K562 (cell line): Measurements from ENCODE around the gene RNF187. TPM values are rescaled to one million over a fixed set of nuclear protein-coding genes. Genes with fewer than 3 reads are reported as not detected.

Source experiments
- ATAC-seq: fragments of 200-7000 bp; cut with Tn5 transposase; 3 replicates; pipeline ENCODE4 v1.9.1; 2020; ENCODE audit warnings: moderate library complexity
- BruUV-seq: library from RNA; stranded (reverse); fragments of 400-500 nt; replicated peaks from 2 replicates; lab custom pipeline; 2021; lab: Mats Ljungman, UMichigan
- CTCF ChIA-PET: fragments of 300-600 bp; formaldehyde crosslinking; extraction: SDS; loops from one replicate; lab custom pipeline; 2021; ENCODE audit warnings: low intra/inter-chr PET ratio; lab: Yijun Ruan, JAX
- POLR2A ChIA-PET: fragments of 300-600, 350-650 bp; sonication (Branson Sonifier 250); formaldehyde crosslinking; extraction: SDS; loops from one replicate; lab custom pipeline; 2021; ENCODE audit warnings: antibody characterized with exemption, inconsistent platforms; lab: Yijun Ruan, JAX
- DNase-seq, 4 experiments: peaks; one replicate each; pipeline versions ENCODE4 v3.0.0 to v3.0.0-alpha.2; 2011 to 2018; ENCODE audit warnings: low spot score in 3 of 4, mixed read lengths in 3 of 4; ENCODE audit errors: extremely low read depth in 1 of 4
- FAIRE-seq: peaks from 2 replicates; lab custom pipeline; 2011; peaks lifted over from hg19 to GRCh38; lab: Jason Lieb, UNC
- H2AFZ ChIP-seq: 2 replicates; pipeline ENCODE4 v1.6.0; 2011; ENCODE audit warnings: low read depth, low read length, control low read depth, inconsistent platforms
- H3K27ac ChIP-seq: fragments of 200-600 bp; 3 replicates; pipeline ENCODE4 v1.8.0; 2011; ENCODE audit warnings: low read depth, mild to moderate bottlenecking, control low read depth, inconsistent platforms, low read length, moderate library complexity, mixed read lengths; ENCODE audit errors: extremely low read depth
- H3K27me3 ChIP-seq, 2 experiments: fragments of 300-600 bp in 1 of 2; 2 replicates in 1 of 2; 3 replicates in 1 of 2; pipeline versions ENCODE4 v1.6.0 to v1.8.0; 2011; ENCODE audit warnings: inconsistent platforms in 2 of 2, low read length in 2 of 2, mild to moderate bottlenecking in 1 of 2, mixed read lengths in 1 of 2, moderate library complexity in 1 of 2; ENCODE audit not compliant: control insufficient read depth in 2 of 2, insufficient read depth in 2 of 2
- H3K36me3 ChIP-seq: fragments of 300-600 bp; 3 replicates; pipeline ENCODE4 v1.8.0; 2011; ENCODE audit warnings: mild to moderate bottlenecking, low read length, inconsistent platforms; ENCODE audit not compliant: control insufficient read depth, insufficient read depth
- H3K4me1 ChIP-seq, 2 experiments: fragments of 200-600 bp in 1 of 2; replicated peaks in 1 of 2; 2 replicates in 1 of 2; 3 replicates in 1 of 2; pipeline versions ENCODE4 v1.5.1 to v1.8.0; 2011; ENCODE audit warnings: inconsistent platforms in 2 of 2, low read length in 2 of 2, mild to moderate bottlenecking in 1 of 2, mixed read lengths in 1 of 2, moderate library complexity in 1 of 2; ENCODE audit not compliant: control insufficient read depth in 2 of 2, insufficient read depth in 2 of 2
- H3K4me2 ChIP-seq: 2 replicates; pipeline ENCODE4 v1.6.1; 2011; ENCODE audit warnings: low read length, control low read depth, inconsistent platforms, mixed read lengths; ENCODE audit not compliant: insufficient read depth
- H3K4me3 ChIP-seq: fragments of 200-600 bp; sonication (generic), shearing (Covaris generic); 2 replicates; pipeline ENCODE4 v1.5.1; 2016; ENCODE audit warnings: control low read depth, inconsistent platforms
- H3K79me2 ChIP-seq: fragments of 200-600 bp; 3 replicates; pipeline ENCODE4 v1.8.0; 2011; ENCODE audit warnings: low read length, inconsistent platforms; ENCODE audit not compliant: control insufficient read depth, insufficient read depth
- H3K9ac ChIP-seq, 2 experiments: 2 replicates each; pipeline versions ENCODE4 v1.6.0 to v1.6.1; 2011; ENCODE audit warnings: low read depth in 2 of 2, low read length in 2 of 2, control low read depth in 1 of 2, inconsistent platforms in 1 of 2, mild to moderate bottlenecking in 1 of 2, mixed read lengths in 1 of 2; ENCODE audit not compliant: insufficient read depth in 1 of 2
- H3K9me1 ChIP-seq: one replicate; pipeline ENCODE4 v1.6.0; 2011; ENCODE audit warnings: inconsistent platforms, mild to moderate bottlenecking, low read length, moderate library complexity; ENCODE audit not compliant: control insufficient read depth, insufficient read depth
- H3K9me3 ChIP-seq: replicated peaks from 2 replicates; pipeline ENCODE4 v1.5.1; 2011; ENCODE audit warnings: low read depth, low read length, inconsistent platforms; ENCODE audit not compliant: control insufficient read depth, insufficient read depth
- H4K20me1 ChIP-seq: replicated peaks from 2 replicates; pipeline ENCODE4 v1.6.1; 2011; ENCODE audit warnings: low read length, inconsistent platforms, mixed read lengths; ENCODE audit not compliant: control insufficient read depth, insufficient read depth
- POLR2AphosphoS2 ChIP-seq: IDR thresholded peaks from 2 replicates; pipeline ENCODE4 v1.6.1; 2012; ENCODE audit warnings: low read length, improper control_type of control experiment
- ZNF318 ChIP-seq, 2 experiments: fragments of 450-650 bp; IDR thresholded peaks; 2 replicates each; pipeline ENCODE4 v1.6.1; 2016; ENCODE audit warnings: mild to moderate bottlenecking in 2 of 2, borderline replicate concordance in 1 of 2, low read depth in 1 of 2, moderate library complexity in 1 of 2
- ZNF830 ChIP-seq: fragments of 250-450 bp; sonication (Bioruptor Pico); IDR thresholded peaks from 2 replicates; pipeline ENCODE4 v1.5.0; 2021; ENCODE audit warnings: mild to moderate bottlenecking
- WGBS: fragments of 100-300 bp; shearing (Covaris generic); methylation state at CpG from one replicate; pipeline ENCODE4 v1.1.6; 2016; ENCODE audit warnings: low coverage, mixed read lengths; ENCODE audit not compliant: insufficient coverage; ENCODE audit errors: missing lambda C conversion rate; 5-methylcytosine and 5-hydroxymethylcytosine counted together
- in situ Hi-C: fragments of 300-500 bp; cut with MboI; formaldehyde crosslinking; loops from 4 replicates; pipeline ENCODE4 v1.15.0; 2018; ENCODE audit warnings: inconsistent platforms, mixed read lengths
- intact Hi-C: fragments of 100-400 bp; cut with micrococcal nuclease; formaldehyde crosslinking; loops from 2 replicates; pipeline ENCODE4 v1.14.2; 2022
- polyA plus RNA-seq, 8 experiments: library from polyadenylated mRNA; depleted of rRNA in 4 of 8; stranded (reverse) in 5 of 8; unstranded in 3 of 8; fragments of >200 nt; fragmentation: Nextera tagmentation in 2 of 8; fragmentation: Illumina TruSeq in 1 of 8; extraction: Ambion mirVana in 2 of 8; extraction: Trizol in 1 of 8; gene quantifications; 2 replicates each; pipeline versions ENCODE4 v1.2.1 to v1.2.3, GENCODE V29; 2011 to 2014; ENCODE audit warnings: inconsistent platforms in 1 of 8, missing spikeins in 1 of 8
- total RNA-seq, 7 experiments: library from RNA; depleted of rRNA in 6 of 7; stranded (reverse); fragments of >200 nt in 6 of 7; fragmentation: Illumina TruSeq in 2 of 7; extraction: Trizol in 2 of 7; gene quantifications; 2 replicates each; pipeline versions ENCODE4 v1.2.1 to v1.2.3, GENCODE V29; 2011 to 2021; ENCODE audit warnings: low replicate concordance in 1 of 7

Gene RNF187
- total and polyA plus RNA-seq, 9 of the 15 experiments (the other 6 are each of a cell fraction or from before 2014, with no cell fraction given) = 2.3 to 119 (median 41.9) TPM

GRCh38 chr1:228497817-228498216, 10.6 kb downstream of the RNF187 start:
- DNase-seq = no peak
- intact Hi-C loops = no loop called here
- H3K9ac ChIP-seq = peak overlapping the region in 1 of 2 experiments; percentile 47; a peak in 2 of 4 replicates
- H3K27me3 ChIP-seq = no peaks in the 10 kb centered on the region
- in situ Hi-C loops = no loop called here
- no TSS peak for BruUV-seq
- no peak overlapping the region for H3K27ac ChIP-seq
- ChIA-PET CTCF (no interaction called here), POLR2A (interaction anchor here (0.6 to 1.9 kb wide), 11 partner anchors 9 to 420 kb away, joined by 3 to 6 read pairs (median 3); partner anchors contain the start of gene RNF187)
- WGBS = 73% methylated on average over 8 of the region's 8 CpGs
- H3K79me2 ChIP-seq = no peaks in the 10 kb centered on the region
- no peak overlapping the region for H3K4me3 ChIP-seq
- H3K4me1 ChIP-seq = peaks cover 25 to 30% of the 10 kb centered on the region in 2 experiments; a peak in 4 of 5 replicates
- no peak overlapping the region for H2AFZ ChIP-seq
- ATAC-seq = no peak
- no peak for TF ChIP-seq ZNF318 (IDR thresholded peaks at IDR 0.05; ENCODE audit: borderline replicate concordance in 1 of 2, low read depth in 1 of 2)
- 0 out of 2 replicates have a peak, but pooled peaks have one; percentile 20 for TF ChIP-seq ZNF830 (CRISPR knock-in tag)
- TF ChIP-seq POLR2AphosphoS2 = peak; percentile 54; the same call in 1 of the 2 replicates
- peaks cover 23% of the 10 kb centered on the region; the same call in 1 of the 3 replicates for H3K36me3 ChIP-seq
- H3K9me1 ChIP-seq = no peaks in the 10 kb centered on the region
- no peaks in the 10 kb centered on the region for H3K9me3 ChIP-seq
- no peak overlapping the region for H3K4me2 ChIP-seq
- no peak for FAIRE-seq
- H4K20me1 ChIP-seq = no peaks in the 10 kb centered on the region
